ENCODE results near the gene RASIP1. TPM values are rescaled to one million over a fixed set of nuclear protein-coding genes. Genes with fewer than 3 reads are reported as not detected.

The RASIP1 gene
- total and polyA plus RNA-seq, 7 donors: 3.9 to 9.7 (median 7.0) TPM

DNA sequence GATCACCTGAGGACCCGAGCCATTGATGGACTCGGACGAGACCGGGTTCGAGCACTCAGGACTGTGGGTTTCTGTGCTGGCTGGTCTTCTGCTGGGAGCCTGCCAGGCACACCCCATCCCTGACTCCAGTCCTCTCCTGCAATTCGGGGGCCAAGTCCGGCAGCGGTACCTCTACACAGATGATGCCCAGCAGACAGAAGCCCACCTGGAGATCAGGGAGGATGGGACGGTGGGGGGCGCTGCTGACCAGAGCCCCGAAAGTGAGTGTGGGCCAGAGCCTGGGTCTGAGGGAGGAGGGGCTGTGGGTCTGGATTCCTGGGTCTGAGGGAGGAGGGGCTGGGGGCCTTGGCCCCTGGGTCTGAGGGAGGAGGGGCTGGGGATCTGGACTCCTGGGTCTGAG, 15.8 kb upstream of the RASIP1 start:
- no peak overlapping the region for H3K27ac ChIP-seq
- H3K36me3 ChIP-seq (ENCODE audit: insufficient read depth in 1 of 2, low read depth in 1 of 2): no peaks in the 10 kb centered on the region
- H3K4me3 ChIP-seq: no peak overlapping the region
- H3K4me1 ChIP-seq: peaks cover 26% of the 10 kb centered on the region
- TF ChIP-seq CTCF (IDR thresholded peaks at IDR 0.05): no peak
- H3K9me3 ChIP-seq: no peaks in the 10 kb centered on the region
- WGBS, 3 donors: 83 to 90% (median 86%) methylated on average over 10 to 11 of the region's 11 CpGs
- DNase-seq: no peak
- H3K27me3 ChIP-seq (ENCODE audit: insufficient read depth in 3 of 3, low read length in 2 of 3): no peaks in the 10 kb centered on the region
- intact Hi-C loops (cut with DNase I): no loop called here
- no peak for ATAC-seq

GRCh38 chr19:48755787-48756186, 15.4 kb upstream of the RASIP1 start:
- no peaks in the 10 kb centered on the region for H3K36me3 ChIP-seq (ENCODE audit: insufficient read depth in 1 of 2, low read depth in 1 of 2)
- H3K27me3 ChIP-seq (ENCODE audit: insufficient read depth in 3 of 3, low read length in 2 of 3): no peaks in the 10 kb centered on the region
- 36 to 53% (median 38%) methylated on average over 5 of the region's 5 CpGs for WGBS, 3 donors
- DNase-seq (no peak), ATAC-seq (peak in 3 of 4 donors; percentile 45 to 63 (median 51))
- H3K4me1 ChIP-seq: peaks cover 26% of the 10 kb centered on the region
- no peak overlapping the region for H3K4me3 ChIP-seq
- intact Hi-C loops (cut with DNase I): no loop called here
- TF ChIP-seq CTCF (IDR thresholded peaks at IDR 0.05): no peak
- no peaks in the 10 kb centered on the region for H3K9me3 ChIP-seq
- H3K27ac ChIP-seq: no peak overlapping the region

- Histone ChIP-seq H3K4me1 (peaks cover 23% of the 10 kb centered on the region), H3K27ac (no peak within 1 kb of the TSS), H3K36me3 (ENCODE audit: insufficient read depth in 1 of 2, low read depth in 1 of 2) (no peaks in the 10 kb centered on the region), H3K27me3 (ENCODE audit: insufficient read depth in 3 of 3, low read length in 2 of 3) (no peaks in the 10 kb centered on the region), H3K4me3 (no peak within 1 kb of the TSS), H3K9me3 (no peaks in the 10 kb centered on the region)
- ATAC-seq: peak; percentile 60 to 76 (median 68)
- WGBS, 3 donors: 40 to 63% (median 43%) methylated on average over 4 of the region's 4 CpGs
- DNase-seq: peak; percentile 60 to 78
- intact Hi-C loops (cut with DNase I): no loop called here
- no peak for TF ChIP-seq CTCF (IDR thresholded peaks at IDR 0.05)
Observed at GRCh38 chr19:48755084-48755641, 14.8 kb upstream of the RASIP1 start, which contains the start of gene FGF21. TSS of gene FGF21 (plus strand) at chr19:48755524. CDS start at chr19:48756237, 713 bp downstream.

DNA sequence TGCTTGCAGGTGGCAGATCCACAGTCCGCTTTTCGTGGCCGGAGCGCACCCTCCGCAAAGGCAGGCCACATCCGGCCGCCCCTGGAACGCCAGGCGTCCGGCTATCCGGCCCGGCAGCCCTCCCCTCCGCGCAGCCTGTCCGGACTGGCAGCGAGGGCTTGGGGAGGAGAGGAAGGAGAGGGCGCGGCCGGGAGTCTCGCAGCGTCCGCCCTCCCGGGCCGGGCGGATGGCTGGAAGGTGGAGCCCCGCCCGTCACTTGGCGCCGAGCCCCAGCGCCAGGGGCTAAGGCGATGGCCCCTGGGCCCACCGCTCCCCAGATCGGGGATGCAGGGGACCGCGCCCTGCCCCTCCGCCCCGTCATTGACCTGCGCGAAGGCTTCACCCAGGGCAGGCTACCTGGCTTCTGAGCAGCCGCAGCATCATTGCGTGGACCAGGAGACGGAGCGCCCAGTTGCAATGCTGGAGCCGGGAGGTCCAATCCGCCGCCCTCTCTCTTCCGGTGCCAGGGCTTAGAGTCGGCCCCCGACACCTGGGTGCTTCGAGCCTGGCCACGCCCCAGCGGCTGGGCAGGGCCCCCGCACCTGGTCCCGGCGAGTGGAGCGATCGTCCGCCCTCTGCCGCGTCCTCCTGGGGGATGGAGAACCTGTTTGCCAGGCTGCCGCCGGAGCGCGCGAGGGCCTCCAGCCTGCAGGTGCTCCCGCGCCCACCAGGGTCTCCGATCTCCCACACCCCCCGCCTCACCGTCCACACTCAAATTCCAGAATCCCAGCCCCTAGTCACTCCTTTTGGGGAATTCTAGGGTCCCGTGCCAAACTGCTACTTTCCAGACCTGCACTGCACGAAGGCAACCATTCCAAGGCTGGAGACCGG, 12.3 kb upstream of the RASIP1 start, which contains the start of gene FUT1:
Gene FUT1 (minus strand): TSS at position 146 of the 870 bp plus-strand sequence. CDS start 1,360 bp downstream, outside the sequence.
- DNase-seq (peak; percentile 69 to 75), ATAC-seq (peak; percentile 41 to 65 (median 52))
- Histone ChIP-seq H3K36me3 (ENCODE audit: insufficient read depth in 1 of 2, low read depth in 1 of 2) (no peaks in the 10 kb centered on the region), H3K27ac (peak within 1 kb of the TSS; percentile 42), H3K4me3 (peak within 1 kb of the TSS; percentile 57), H3K27me3 (ENCODE audit: insufficient read depth in 3 of 3, low read length in 2 of 3) (no peaks in the 10 kb centered on the region), H3K4me1 (peaks cover 23% of the 10 kb centered on the region), H3K9me3 (no peaks in the 10 kb centered on the region)
- intact Hi-C loops (cut with DNase I): no loop called here
- no peak for TF ChIP-seq CTCF (IDR thresholded peaks at IDR 0.05)
- WGBS, 3 donors: 9 to 11% (median 10%) methylated on average over 58 to 73 of the region's 73 CpGs
